HEK293 (cell line): Measurements from ENCODE around the gene DDR1.
A peak's percentile ranks its signal among the peaks of the same experiment; 100 is the strongest.

Experiments used
- CTCF ChIA-PET: fragments of 350-600 bp; formaldehyde crosslinking; extraction: SDS; loops from one replicate; lab custom pipeline; 2021; ENCODE audit warnings: antibody characterized with exemption; lab: Yijun Ruan, JAX
- POLR2A ChIA-PET: fragments of 300-600 bp; formaldehyde crosslinking; extraction: SDS; loops from one replicate; lab custom pipeline; 2020; ENCODE audit warnings: antibody characterized with exemption, inconsistent platforms; lab: Yijun Ruan, JAX
- H3K27ac ChIP-seq: fragments of 200-500 bp; sonication (Bioruptor generic); 2 replicates; pipeline ENCODE4 v1.5.1; 2014; ENCODE audit warnings: low read depth, low read length, control low read depth, inconsistent platforms; ENCODE audit errors: extremely low read depth
- H3K36me3 ChIP-seq, 2 experiments: fragments of 200-500 bp in 1 of 2; sonication (Bioruptor generic) in 1 of 2; 1 replicate in 1 of 2; 2 replicates in 1 of 2; pipeline ENCODE4 v1.5.1; 2014 to 2017; ENCODE audit warnings: inconsistent platforms in 2 of 2, low read length in 2 of 2; ENCODE audit not compliant: control insufficient read depth in 2 of 2, insufficient read depth in 1 of 2
- H3K4me1 ChIP-seq: fragments of 200-500 bp; sonication (Bioruptor generic); 2 replicates; pipeline ENCODE4 v1.5.1; 2014; ENCODE audit warnings: mild to moderate bottlenecking, low read length, inconsistent platforms; ENCODE audit not compliant: control insufficient read depth, insufficient read depth
- H3K4me3 ChIP-seq: 2 replicates; pipeline ENCODE4 v1.5.1; 2011; ENCODE audit warnings: low read depth, mild to moderate bottlenecking, control low read depth, low read length, moderate library complexity
- H3K9me3 ChIP-seq: fragments of 200-500 bp; sonication (Bioruptor generic); 2 replicates; pipeline ENCODE4 v1.5.1; 2014; ENCODE audit warnings: low read depth, low read length, inconsistent platforms; ENCODE audit not compliant: control insufficient read depth, insufficient read depth
- BCL6B ChIP-seq: fragments of 450-650 bp; formaldehyde crosslinking; IDR thresholded peaks from 2 replicates; pipeline ENCODE4 v1.5.1; 2017; ENCODE audit warnings: missing biosample characterization, missing genetic modification characterization
- EGR2 ChIP-seq: fragments of 450-650 bp; formaldehyde crosslinking; IDR thresholded peaks from 2 replicates; pipeline ENCODE4 v1.5.1; 2016; ENCODE audit warnings: low read depth, missing biosample characterization, missing genetic modification characterization
- IKZF3 ChIP-seq: fragments of 450-650 bp; IDR thresholded peaks from 2 replicates; pipeline ENCODE4 v1.5.0; 2018; ENCODE audit warnings: missing biosample characterization, mild to moderate bottlenecking, missing genetic modification characterization, moderate library complexity
- KLF7 ChIP-seq: fragments of 450-650 bp; formaldehyde crosslinking; IDR thresholded peaks from 2 replicates; pipeline ENCODE4 v1.5.1; 2016; ENCODE audit warnings: missing biosample characterization, missing genetic modification characterization, borderline replicate concordance
- KLF8 ChIP-seq: fragments of 450-650 bp; formaldehyde crosslinking; IDR thresholded peaks from 2 replicates; pipeline ENCODE4 v1.5.1; 2016; ENCODE audit warnings: missing biosample characterization, missing genetic modification characterization
- KLF9 ChIP-seq: fragments of 450-650 bp; formaldehyde crosslinking; IDR thresholded peaks from 2 replicates; pipeline ENCODE4 v1.5.1; 2016; ENCODE audit warnings: missing biosample characterization, missing genetic modification characterization, low read depth
- OSR2 ChIP-seq: fragments of 450-650 bp; formaldehyde crosslinking; IDR thresholded peaks from 2 replicates; pipeline ENCODE4 v1.5.1; 2016; ENCODE audit warnings: missing biosample characterization, missing genetic modification characterization
- PRDM6 ChIP-seq: fragments of 450-650 bp; formaldehyde crosslinking; IDR thresholded peaks from 2 replicates; pipeline ENCODE4 v1.5.1; 2017; ENCODE audit warnings: missing biosample characterization, missing genetic modification characterization
- SCRT1 ChIP-seq: fragments of 450-650 bp; formaldehyde crosslinking; IDR thresholded peaks from 2 replicates; pipeline ENCODE4 v1.5.1; 2016; ENCODE audit warnings: missing biosample characterization, missing genetic modification characterization, borderline replicate concordance
- SCRT2 ChIP-seq: fragments of 450-650 bp; formaldehyde crosslinking; IDR thresholded peaks from 2 replicates; pipeline ENCODE4 v1.5.1; 2016; ENCODE audit warnings: missing biosample characterization, missing genetic modification characterization
- WT1 ChIP-seq: fragments of 450-650 bp; formaldehyde crosslinking; IDR thresholded peaks from 2 replicates; pipeline ENCODE4 v1.5.1; 2016; ENCODE audit warnings: missing biosample characterization, missing genetic modification characterization
- YY1 ChIP-seq: fragments of 450-650 bp; formaldehyde crosslinking; IDR thresholded peaks from 2 replicates; pipeline ENCODE4 v1.5.1; 2018; ENCODE audit warnings: missing biosample characterization, missing genetic modification characterization
- ZBTB17 ChIP-seq: fragments of 450-650 bp; formaldehyde crosslinking; IDR thresholded peaks from 2 replicates; pipeline ENCODE4 v1.5.1; 2016; ENCODE audit warnings: missing biosample characterization, missing genetic modification characterization
- ZFHX2 ChIP-seq: fragments of 450-650 bp; formaldehyde crosslinking; conservative IDR thresholded peaks from 2 replicates; pipeline ENCODE4 v1.5.1; 2016; ENCODE audit warnings: missing biosample characterization, missing genetic modification characterization
- ZNF114 ChIP-seq: fragments of 450-650 bp; formaldehyde crosslinking; IDR thresholded peaks from 2 replicates; pipeline ENCODE4 v1.5.0; 2017; ENCODE audit warnings: missing biosample characterization, missing genetic modification characterization
- ZNF133 ChIP-seq: fragments of 450-650 bp; formaldehyde crosslinking; IDR thresholded peaks from 2 replicates; pipeline ENCODE4 v1.5.1; 2016; ENCODE audit warnings: missing biosample characterization, missing genetic modification characterization
- ZNF18 ChIP-seq: fragments of 450-650 bp; formaldehyde crosslinking; IDR thresholded peaks from 2 replicates; pipeline ENCODE4 v1.5.1; 2016; ENCODE audit warnings: missing biosample characterization, missing genetic modification characterization
- ZNF341 ChIP-seq: fragments of 450-650 bp; formaldehyde crosslinking; IDR thresholded peaks from 2 replicates; pipeline ENCODE4; 2016; ENCODE audit warnings: low read depth, missing biosample characterization, missing genetic modification characterization
- ZNF529 ChIP-seq: fragments of 450-650 bp; formaldehyde crosslinking; IDR thresholded peaks from 2 replicates; pipeline ENCODE4 v1.5.1; 2017; ENCODE audit warnings: missing genetic modification characterization, missing biosample characterization; ENCODE audit not compliant: insufficient replicate concordance
- ZNF560 ChIP-seq: fragments of 450-650 bp; formaldehyde crosslinking; IDR thresholded peaks from 2 replicates; pipeline ENCODE4 v1.5.1; 2017; ENCODE audit warnings: missing biosample characterization, missing genetic modification characterization, borderline replicate concordance
- ZNF600 ChIP-seq: fragments of 450-650 bp; formaldehyde crosslinking; IDR thresholded peaks from 2 replicates; pipeline ENCODE4 v1.5.1; 2016; ENCODE audit warnings: missing biosample characterization, missing genetic modification characterization
- ZNF707 ChIP-seq: fragments of 450-650 bp; formaldehyde crosslinking; IDR thresholded peaks from 2 replicates; pipeline ENCODE4 v1.5.1; 2016; ENCODE audit warnings: missing biosample characterization, missing genetic modification characterization
- ZNF777 ChIP-seq: fragments of 450-650 bp; formaldehyde crosslinking; IDR thresholded peaks from 2 replicates; pipeline ENCODE4 v1.5.1; 2017; ENCODE audit warnings: missing biosample characterization, missing genetic modification characterization, borderline replicate concordance
- ZNF837 ChIP-seq: fragments of 450-650 bp; formaldehyde crosslinking; IDR thresholded peaks from 2 replicates; pipeline ENCODE4 v1.5.1; 2016; ENCODE audit warnings: missing biosample characterization, missing genetic modification characterization
- ZSCAN30 ChIP-seq: fragments of 450-650 bp; IDR thresholded peaks from 2 replicates; pipeline ENCODE4 v1.5.1; 2018; ENCODE audit warnings: missing biosample characterization, mild to moderate bottlenecking, missing genetic modification characterization, moderate library complexity

The DDR1 gene

GRCh38 chr6:30884521-30885480, 482 bp downstream of the DDR1 start (continued):
- TF ChIP-seq ZNF18 (no peak), ZBTB17 (tag by site-specific recombination) (peak; percentile 15; the same call in 1 of the 2 replicates), ZFHX2 (tag by site-specific recombination) (peak; percentile 53), YY1 (tag by site-specific recombination) (no peak), BCL6B (tag by site-specific recombination) (no peak), ZNF837 (tag by site-specific recombination) (no peak), OSR2 (tag by site-specific recombination) (no peak), ZSCAN30 (tag by site-specific recombination) (peak; percentile 26; the same call in 1 of the 2 replicates), ZNF341 (peak; percentile 84), ZNF529 (tag by site-specific recombination) (no peak), ZNF707 (tag by site-specific recombination) (no peak), ZNF560 (tag by site-specific recombination) (no peak)

- POLR2A ChIA-PET, result interaction anchor here (0.7 to 2.9 kb wide), 10 partner anchors 10 to 271 kb away, joined by 3 to 24 read pairs (median 5); partner anchors contain the start of genes FLOT1, GTF2H4, IER3 and MDC1
- H3K27ac ChIP-seq, result peak overlapping the region; percentile 69
- CTCF ChIA-PET, result interaction anchor here (0.5 to 14.8 kb wide), 9 partner anchors 8 to 212 kb away, joined by 3 to 332 read pairs (median 3); no protein-coding TSS in a partner anchor
- H3K4me3 ChIP-seq, result peak overlapping the region; percentile 47
- no peaks in the 10 kb centered on the region for H3K9me3 ChIP-seq
- peaks cover 35% of the 10 kb centered on the region for H3K4me1 ChIP-seq
- H3K36me3 ChIP-seq, result peaks cover 0 to 20% of the 10 kb centered on the region in 2 experiments; a peak in 1 of 3 replicates
- TF ChIP-seq PRDM6 (tag by site-specific recombination), result no peak
- peak; percentile 68; the same call in 1 of the 2 replicates for TF ChIP-seq KLF9 (tag by site-specific recombination)
- TF ChIP-seq ZNF114, result no peak
- TF ChIP-seq KLF7 (tag by site-specific recombination), result no peak
- TF ChIP-seq ZFHX2 (tag by site-specific recombination), result peak; percentile 99
- TF ChIP-seq SCRT1 (tag by site-specific recombination), result peak; percentile 42; the same call in 1 of the 2 replicates
- TF ChIP-seq ZNF777 (tag by site-specific recombination), result peak; percentile 54; the same call in 1 of the 2 replicates
- peak; percentile 89 for TF ChIP-seq SCRT2 (tag by site-specific recombination)
- TF ChIP-seq ZNF600 (tag by site-specific recombination), result peak; percentile 80; the same call in 1 of the 2 replicates
- TF ChIP-seq KLF8, result no peak
- no peak for TF ChIP-seq IKZF3 (tag by site-specific recombination)
- no peak; the same call in 1 of the 2 replicates for TF ChIP-seq WT1 (tag by site-specific recombination)
- no peak for TF ChIP-seq ZNF133 (tag by site-specific recombination)
- TF ChIP-seq EGR2 (tag by site-specific recombination), result peak; percentile 98
Observed at GRCh38 chr6:30885481-30885998, 1.2 kb downstream of the DDR1 start.
